T-cell (primary cell): ENCODE data around the gene FGFBP1. TPM values are rescaled to one million over a fixed set of nuclear protein-coding genes. Genes with fewer than 3 reads are reported as not detected.

Experiments used
- ATAC-seq, 4 experiments: fragments of 200-7000 bp in 3 of 4; fragments of 150-1000 bp in 1 of 4; cut with Tn5 transposase; replicated peaks in 1 of 4; 1 replicate in 3 of 4; 2 replicates in 1 of 4; pipeline ENCODE4 v1.10.0; 2021; ENCODE audit warnings: moderate library complexity in 3 of 4, mild to moderate bottlenecking in 2 of 4, moderate number of reproducible peaks in 1 of 4
- CTCF ChIA-PET, 2 donors: fragments of 300-600 bp; sonication (Branson Sonifier 250); formaldehyde crosslinking; loops; one replicate each; lab custom pipeline; 2022; ENCODE audit warnings: antibody characterized with exemption in 2 of 2; lab: Charles Lee
- POLR2A ChIA-PET, 2 donors: fragments of 300-600 bp; sonication (Branson Sonifier 250); formaldehyde crosslinking; loops; one replicate each; lab custom pipeline; 2022; ENCODE audit warnings: antibody characterized with exemption in 2 of 2; lab: Charles Lee
- DNase-seq, 35 experiments: peaks; one replicate each; pipeline versions ENCODE4 v3.0.0 to v3.0.0-alpha.2; 2013 to 2023
- H3K27ac ChIP-seq: one replicate; pipeline ENCODE4 v1.5.1; 2013; ENCODE audit warnings: low read length
- H3K27me3 ChIP-seq, 2 experiments: replicated peaks in 1 of 2; 1 replicate in 1 of 2; 2 replicates in 1 of 2; pipeline versions ENCODE4 v1.6.1 to v1.7.0; 2013; ENCODE audit warnings: low read length in 1 of 2, mixed read lengths in 1 of 2; ENCODE audit not compliant: control insufficient read depth in 2 of 2, insufficient read depth in 2 of 2; ENCODE audit errors: extremely low read depth in 1 of 2
- H3K36me3 ChIP-seq, 2 donors: 1 replicate in 1 of 2; 2 replicates in 1 of 2; pipeline versions ENCODE4 v1.6.1 to v1.7.0; 2013; ENCODE audit warnings: low read length in 1 of 2; ENCODE audit not compliant: control insufficient read depth in 2 of 2, insufficient read depth in 1 of 2; ENCODE audit errors: extremely low read depth in 1 of 2
- H3K4me1 ChIP-seq, 2 experiments: 1 replicate in 1 of 2; 2 replicates in 1 of 2; pipeline versions ENCODE4 v1.6.1 to v1.7.0; 2013; ENCODE audit warnings: low read length in 2 of 2, mixed read lengths in 1 of 2; ENCODE audit not compliant: insufficient read depth in 2 of 2, control insufficient read depth in 1 of 2; ENCODE audit errors: extremely low read depth in 1 of 2
- H3K4me3 ChIP-seq, 2 donors: 1 replicate in 1 of 2; 2 replicates in 1 of 2; pipeline versions ENCODE4 v1.5.1 to v1.7.0; 2013; ENCODE audit warnings: mild to moderate bottlenecking in 2 of 2, low read length in 1 of 2, moderate library complexity in 1 of 2; ENCODE audit not compliant: control insufficient read depth in 1 of 2; ENCODE audit errors: extremely low read depth in 1 of 2
- H3K9me3 ChIP-seq: 2 replicates; pipeline ENCODE4 v1.7.0; 2013
- H3K27ac Mint-ChIP-seq, 2 donors: one replicate each; pipeline ENCODE4 v1.8.0; 2020 to 2021; ENCODE audit warnings: mild to moderate bottlenecking in 2 of 2, mixed read lengths in 2 of 2
- H3K27me3 Mint-ChIP-seq, 2 donors: one replicate each; pipeline ENCODE4 v1.8.0; 2021 to 2022; ENCODE audit warnings: mixed read lengths in 2 of 2
- H3K36me3 Mint-ChIP-seq: one replicate; pipeline ENCODE4 v1.8.0; 2021; ENCODE audit warnings: mixed read lengths
- H3K4me1 Mint-ChIP-seq, 3 donors: one replicate each; pipeline ENCODE4 v1.8.0; 2020 to 2022; ENCODE audit warnings: mixed read lengths in 3 of 3, mild to moderate bottlenecking in 1 of 3
- H3K4me3 Mint-ChIP-seq, 3 donors: one replicate each; pipeline ENCODE4 v1.8.0; 2020 to 2022; ENCODE audit warnings: mild to moderate bottlenecking in 3 of 3, mixed read lengths in 3 of 3, moderate library complexity in 3 of 3
- H3K9me3 Mint-ChIP-seq, 3 donors: one replicate each; pipeline ENCODE4 v1.8.0; 2020 to 2022; ENCODE audit warnings: mixed read lengths in 3 of 3
- WGBS: methylation state at CpG from one replicate; pipeline ENCODE4 v1.1.5; 2013; ENCODE audit warnings: missing lambda C conversion rate; ENCODE audit not compliant: insufficient coverage; 5-methylcytosine and 5-hydroxymethylcytosine counted together
- total RNA-seq, 35 experiments: library from RNA in 6 of 35; stranded (reverse) in 6 of 35; fragments of 120-200 nt in 1 of 35; gene quantifications; one replicate each; pipeline versions ENCODE4 v1.2.1 to v1.2.4 and lab custom pipeline; 2013 to 2026

FGFBP1 gene
- total RNA-seq (not detected), total RNA-seq (lab: John Stamatoyannopoulos, UW) (0 to 0.09 (median 0) reads per million in 29 experiments)
- not detected for total RNA-seq (2013)

GRCh38 chr4:15938640-15939039 is at the start of gene FGFBP1:
Gene FGFBP1, minus strand, starts transcription at chr4:15938740. Its CDS starts 2,108 bp downstream, at chr4:15936632.
- no peaks in the 10 kb centered on the region for H3K36me3 ChIP-seq
- H3K4me3 ChIP-seq = no peak within 1 kb of the TSS
- no peaks in the 10 kb centered on the region for H3K9me3 ChIP-seq
- DNase-seq = no peak
- no peak within 1 kb of the TSS for H3K27ac ChIP-seq
- WGBS = no CpG with 5 or more reads among the region's 4 CpGs
- ATAC-seq = no peak
- peaks cover 0 to 21% of the 10 kb centered on the region in 2 experiments for H3K27me3 ChIP-seq
- Mint-ChIP-seq H3K9me3 (no peaks in the 10 kb centered on the region), H3K36me3 (no peaks in the 10 kb centered on the region), H3K27me3 (peaks cover 5 to 14% of the 10 kb centered on the region in 2 donors), H3K4me3 (no peak within 1 kb of the TSS), H3K4me1 (no peaks in the 10 kb centered on the region), H3K27ac (no peak within 1 kb of the TSS)
- ChIA-PET CTCF (no interaction called here), POLR2A (no interaction called here)
- H3K4me1 ChIP-seq = no peaks in the 10 kb centered on the region

GRCh38 chr4:15988222-15988621 is 49.7 kb upstream of the FGFBP1 start:
- no peaks in the 10 kb centered on the region for H3K36me3 Mint-ChIP-seq
- CTCF ChIA-PET = interaction anchor here in 1 of 2 donors (1.1 kb wide), 1 partner anchor 182 kb away, joined by 3 read pairs; no protein-coding TSS in a partner anchor
- H3K27ac ChIP-seq = no peak overlapping the region
- DNase-seq = no peak
- H3K4me1 ChIP-seq = no peaks in the 10 kb centered on the region
- no peaks in the 10 kb centered on the region for H3K9me3 ChIP-seq
- no peak for ATAC-seq
- H3K27ac Mint-ChIP-seq = no peak overlapping the region
- POLR2A ChIA-PET = no interaction called here
- H3K36me3 ChIP-seq = no peaks in the 10 kb centered on the region
- no peak overlapping the region for H3K4me3 Mint-ChIP-seq
- peaks cover 0 to 4% (median 3%) of the 10 kb centered on the region in 3 donors for H3K4me1 Mint-ChIP-seq
- H3K4me3 ChIP-seq = no peak overlapping the region
- no CpG with 5 or more reads among the region's 1 CpG for WGBS
- no peaks in the 10 kb centered on the region for H3K9me3 Mint-ChIP-seq
- H3K27me3 Mint-ChIP-seq = peaks cover 7 to 10% of the 10 kb centered on the region in 2 donors
- H3K27me3 ChIP-seq = peaks cover 0 to 16% of the 10 kb centered on the region in 2 experiments

GRCh38 chr4:15986907-15987306 is 48.4 kb upstream of the FGFBP1 start:
- no peak for DNase-seq
- ChIA-PET POLR2A (no interaction called here), CTCF (interaction anchor here in 1 of 2 donors (1.4 kb wide), 1 partner anchor 10 kb away, joined by 3 read pairs; no protein-coding TSS in a partner anchor)
- H3K27ac Mint-ChIP-seq = no peak overlapping the region
- H3K27ac ChIP-seq = no peak overlapping the region
- H3K9me3 Mint-ChIP-seq = no peaks in the 10 kb centered on the region
- ATAC-seq = no peak
- WGBS = 69% methylated on average over 3 of the region's 5 CpGs
- peaks cover 0 to 4% (median 1%) of the 10 kb centered on the region in 3 donors for H3K4me1 Mint-ChIP-seq
- no peaks in the 10 kb centered on the region for H3K36me3 Mint-ChIP-seq
- H3K9me3 ChIP-seq = no peaks in the 10 kb centered on the region
- peaks cover 0 to 15% of the 10 kb centered on the region in 2 experiments for H3K27me3 ChIP-seq
- H3K36me3 ChIP-seq = no peaks in the 10 kb centered on the region
- H3K27me3 Mint-ChIP-seq = peaks cover 11% of the 10 kb centered on the region in 2 donors
- H3K4me3 Mint-ChIP-seq = no peak overlapping the region
- H3K4me3 ChIP-seq = no peak overlapping the region
- no peaks in the 10 kb centered on the region for H3K4me1 ChIP-seq

- Histone ChIP-seq H3K9me3 (no peaks in the 10 kb centered on the region), H3K4me3 (no peak overlapping the region), H3K36me3 (no peaks in the 10 kb centered on the region), H3K4me1 (no peaks in the 10 kb centered on the region), H3K27me3 (peaks cover 0 to 3% of the 10 kb centered on the region in 2 experiments), H3K27ac (no peak overlapping the region)
- DNase-seq (no peak), ATAC-seq (no peak)
- ChIA-PET CTCF (no interaction called here), POLR2A (no interaction called here)
- H3K4me3 Mint-ChIP-seq = no peak overlapping the region
- no peaks in the 10 kb centered on the region for H3K4me1 Mint-ChIP-seq
- no peaks in the 10 kb centered on the region for H3K36me3 Mint-ChIP-seq
- 91% methylated on average over 1 of the region's 2 CpGs for WGBS
- no peak overlapping the region for H3K27ac Mint-ChIP-seq
- H3K27me3 Mint-ChIP-seq = peaks cover 7 to 10% of the 10 kb centered on the region in 2 donors
- no peaks in the 10 kb centered on the region for H3K9me3 Mint-ChIP-seq
Measured at GRCh38 chr4:15983610-15984009, 45.1 kb upstream of the FGFBP1 start.

GRCh38 chr4:15982842-15983524 is 44.4 kb upstream of the FGFBP1 start:
- no peaks in the 10 kb centered on the region for H3K36me3 Mint-ChIP-seq
- no peaks in the 10 kb centered on the region for H3K4me1 Mint-ChIP-seq
- CTCF ChIA-PET = no interaction called here

GRCh38 chr4:15976456-15977447 is 38.2 kb upstream of the FGFBP1 start:
- CTCF ChIA-PET = no interaction called here

More at GRCh38 chr4:15982842-15983524, 44.4 kb upstream of the FGFBP1 start:
- Histone ChIP-seq H3K36me3 (no peaks in the 10 kb centered on the region), H3K27me3 (peaks cover 0 to 3% of the 10 kb centered on the region in 2 experiments), H3K4me1 (no peaks in the 10 kb centered on the region), H3K4me3 (no peak overlapping the region), H3K27ac (no peak overlapping the region), H3K9me3 (no peaks in the 10 kb centered on the region)
- 82% methylated on average over 7 of the region's 8 CpGs for WGBS
- DNase-seq = no peak
- Mint-ChIP-seq H3K27me3 (peaks cover 7 to 15% of the 10 kb centered on the region in 2 donors), H3K9me3 (no peaks in the 10 kb centered on the region), H3K4me3 (no peak overlapping the region), H3K27ac (no peak overlapping the region)
- ATAC-seq = no peak
- POLR2A ChIA-PET = no interaction called here

More at GRCh38 chr4:15976456-15977447, 38.2 kb upstream of the FGFBP1 start:
- no peaks in the 10 kb centered on the region for H3K9me3 ChIP-seq
- H3K4me1 ChIP-seq = no peaks in the 10 kb centered on the region
- POLR2A ChIA-PET = no interaction called here
- no peak overlapping the region for H3K4me3 ChIP-seq
- H3K36me3 ChIP-seq = no peaks in the 10 kb centered on the region
- peaks cover 3 to 17% of the 10 kb centered on the region in 2 donors for H3K27me3 Mint-ChIP-seq
- H3K36me3 Mint-ChIP-seq = no peaks in the 10 kb centered on the region
- 81% methylated on average over 6 of the region's 7 CpGs for WGBS
- no peak overlapping the region for H3K4me3 Mint-ChIP-seq
- no peak overlapping the region for H3K27ac Mint-ChIP-seq
- H3K27me3 ChIP-seq = peaks cover 0 to 3% of the 10 kb centered on the region in 2 experiments
- no peak overlapping the region for H3K27ac ChIP-seq
- H3K9me3 Mint-ChIP-seq = no peaks in the 10 kb centered on the region
- no peaks in the 10 kb centered on the region for H3K4me1 Mint-ChIP-seq
- ATAC-seq (no peak), DNase-seq (no peak)
